GM19452 (cell line): ENCODE results near the gene UNC5B.
"Not testable (repeated sequence)": the region's sequence is repeated elsewhere in the genome, so short reads cannot be mapped to it uniquely, and the experiment has no call there.

ENCODE experiments used
- ATAC-seq: cut with Tn5 transposase; IDR thresholded peaks from one replicate; pipeline ENCODE4 v1.9.1; 2021; ENCODE audit not compliant: unreplicated experiment

The UNC5B gene

GRCh38 chr10:71295641-71296040 lies 83.3 kb downstream of the UNC5B start:
- no peak for ATAC-seq

DNA sequence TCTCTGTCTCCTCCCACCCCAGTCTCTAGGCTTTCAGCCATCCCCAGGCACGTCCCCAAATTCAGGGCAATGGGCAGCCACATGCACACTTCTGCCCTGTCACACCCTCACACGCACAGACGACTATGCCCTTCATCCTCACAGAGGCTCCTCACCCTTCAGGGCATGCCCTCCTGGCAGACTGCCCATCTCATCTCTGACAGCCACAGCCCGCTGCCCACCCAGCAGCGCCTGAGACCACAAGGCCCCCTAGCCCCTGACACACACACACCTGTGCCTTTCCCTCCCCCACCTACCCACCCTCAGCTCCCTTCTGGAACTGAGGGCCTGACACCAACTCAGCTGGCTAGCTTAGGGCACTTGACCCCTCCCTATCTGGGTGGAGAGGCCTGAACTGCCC lies 83.7 kb downstream of the UNC5B start:
- ATAC-seq: no peak

GRCh38 chr10:71296811-71297210 lies 84.4 kb downstream of the UNC5B start:
- not testable (repeated sequence) for ATAC-seq

DNA sequence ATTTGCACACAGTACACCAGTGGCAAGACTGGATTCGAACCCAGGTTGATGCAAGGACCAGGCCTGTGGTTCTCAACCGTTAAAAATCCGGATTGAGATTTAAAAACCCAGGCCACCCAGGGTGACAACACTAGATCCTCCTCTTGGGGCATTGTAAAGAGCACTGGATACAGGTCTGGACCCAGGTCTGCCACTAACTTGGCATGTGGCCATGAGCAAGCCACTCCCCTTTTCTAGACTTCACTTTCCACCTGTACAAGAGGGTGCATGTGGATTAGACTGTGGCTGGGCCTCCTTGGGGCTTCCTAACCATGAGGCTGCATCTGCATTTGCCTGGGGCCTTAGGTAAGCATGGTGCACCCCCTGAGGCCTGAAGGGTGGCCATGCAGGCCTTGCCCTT lies 85.0 kb downstream of the UNC5B start:
- ATAC-seq: no peak

- ATAC-seq: no peak
Measured at GRCh38 chr10:71299071-71299785, 86.9 kb downstream of the UNC5B start.

- ATAC-seq: no peak
Measured at GRCh38 chr10:71300555-71301370, 88.4 kb downstream of the UNC5B start.

DNA sequence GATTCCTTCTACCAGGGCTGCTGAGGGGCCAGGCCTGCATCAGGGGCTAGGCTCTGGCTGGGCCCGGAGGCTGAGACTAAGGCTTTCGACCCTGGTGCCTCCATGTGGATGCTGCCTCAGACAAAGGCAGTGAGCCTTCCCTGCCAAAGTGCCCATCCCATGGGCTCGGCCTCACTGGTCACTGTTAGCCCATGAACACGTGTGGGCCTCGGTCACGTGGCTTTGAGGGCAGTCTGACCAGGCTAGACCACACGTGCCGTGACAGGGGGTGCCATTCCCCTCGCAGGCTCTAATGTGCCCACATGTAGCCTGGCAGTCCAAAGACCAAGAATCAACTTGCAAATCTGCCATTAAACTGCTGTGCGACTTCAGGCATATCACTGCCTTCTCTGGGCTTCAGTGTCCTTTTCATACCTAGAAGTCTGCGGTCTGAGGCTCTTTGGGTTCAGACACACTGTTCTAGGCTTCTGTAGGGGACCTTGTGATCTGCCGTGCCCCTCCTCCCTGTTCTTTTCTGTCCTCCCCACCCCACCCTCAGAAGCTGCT lies 89.1 kb downstream of the UNC5B start:
- ATAC-seq: no peak

DNA sequence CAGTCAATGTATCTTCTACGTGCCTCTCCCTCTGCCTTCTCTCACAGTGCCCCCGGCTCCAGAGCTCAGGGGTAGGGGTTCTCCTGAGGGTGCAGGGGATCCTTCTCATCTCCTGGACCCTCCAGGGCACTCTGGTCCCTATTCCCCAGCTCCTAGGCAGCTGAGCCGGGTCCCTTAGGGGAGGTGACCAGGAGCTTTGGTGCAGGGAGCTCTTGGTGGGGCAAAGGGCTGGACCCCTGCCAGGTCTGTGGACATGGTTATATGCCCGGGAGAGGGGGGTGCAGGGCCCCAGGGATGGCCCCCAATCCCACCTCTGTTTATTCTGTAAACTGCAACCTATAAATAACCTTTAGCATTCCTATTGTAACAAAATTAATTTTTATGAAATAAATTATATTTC lies 90.1 kb downstream of the UNC5B start:
- ATAC-seq: no peak

- no peak for ATAC-seq
Measured at GRCh38 chr10:71302874-71303568, 90.7 kb downstream of the UNC5B start.

GRCh38 chr10:71303569-71303907 lies 91.2 kb downstream of the UNC5B start:
- no peak for ATAC-seq

GRCh38 chr10:71304914-71305313 lies 92.5 kb downstream of the UNC5B start:
- ATAC-seq: no peak

DNA sequence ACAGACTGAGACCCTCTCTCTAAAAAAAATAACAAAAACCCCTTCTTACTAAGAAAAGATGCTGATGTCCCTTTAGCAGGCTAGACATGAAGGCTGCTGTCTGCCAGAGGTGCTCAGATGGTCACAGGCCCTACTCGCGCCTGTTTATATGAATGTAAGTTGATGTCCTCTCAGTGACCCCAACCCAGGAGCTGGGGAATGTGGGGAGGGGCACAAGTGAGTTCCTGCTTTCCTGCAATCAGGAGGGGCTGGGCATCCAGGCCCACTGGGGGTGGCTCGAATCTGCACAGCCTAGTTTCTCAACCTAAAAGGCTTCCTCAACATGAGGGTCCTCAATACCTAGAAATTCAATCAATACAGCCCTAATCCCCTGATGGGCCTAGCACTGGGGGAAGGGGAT lies 94.6 kb downstream of the UNC5B start:
- ATAC-seq: no peak

GRCh38 chr10:71307469-71308085 lies 95.2 kb downstream of the UNC5B start:
- no peak for ATAC-seq

GRCh38 chr10:71308244-71308643 lies 95.9 kb downstream of the UNC5B start:
- ATAC-seq: no peak

- no peak for ATAC-seq
Measured at GRCh38 chr10:71308985-71309384, 96.6 kb downstream of the UNC5B start.

GRCh38 chr10:71309919-71310318 lies 97.5 kb downstream of the UNC5B start:
- ATAC-seq: no peak

- no peak for ATAC-seq
Measured at GRCh38 chr10:71312220-71312619, 99.8 kb downstream of the UNC5B start.

GRCh38 chr10:71312811-71313789 lies 100.7 kb downstream of the UNC5B start:
- no peak for ATAC-seq

DNA sequence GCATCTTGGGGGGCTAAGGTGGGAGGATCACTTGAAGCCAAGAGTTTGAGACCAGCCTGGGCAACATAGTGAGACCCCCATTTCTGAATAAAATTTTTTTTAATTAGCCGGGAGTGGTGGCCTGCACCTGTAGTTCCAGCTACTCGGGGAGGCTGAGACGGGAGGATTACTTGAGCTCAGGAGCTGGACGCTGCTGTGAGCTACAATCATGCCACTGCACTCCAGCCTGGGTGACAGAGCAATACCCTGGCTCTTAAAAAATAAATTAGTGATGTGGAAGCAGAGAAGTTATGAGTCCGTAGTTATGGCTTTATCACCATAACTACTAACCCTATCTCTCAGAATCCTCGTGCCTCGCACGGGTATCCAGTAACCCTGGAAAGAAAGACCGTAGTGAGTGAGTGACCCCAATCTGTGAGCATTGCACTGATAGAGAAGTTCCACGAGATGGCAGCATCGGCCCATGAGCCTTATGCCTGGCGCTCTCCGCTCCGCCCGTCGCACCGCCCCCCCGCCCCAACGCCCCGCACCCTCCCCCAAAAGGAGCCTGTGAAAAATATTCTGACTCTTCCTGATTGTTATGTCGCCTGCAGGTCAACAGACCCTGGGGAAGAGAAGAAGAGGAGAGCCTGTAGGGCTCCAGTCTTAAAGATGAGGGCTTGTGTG lies 101.8 kb downstream of the UNC5B start:
- ATAC-seq: no peak
